ENCODE results near the gene SLC6A13. TPM values are rescaled to one million over a fixed set of nuclear protein-coding genes. Genes with fewer than 3 reads are reported as not detected.

SLC6A13 gene
- total RNA-seq, 4 donors from 2014 or later, result 0.84 to 0.88 TPM; not detected in 2

- TF ChIP-seq, protein P1, sequence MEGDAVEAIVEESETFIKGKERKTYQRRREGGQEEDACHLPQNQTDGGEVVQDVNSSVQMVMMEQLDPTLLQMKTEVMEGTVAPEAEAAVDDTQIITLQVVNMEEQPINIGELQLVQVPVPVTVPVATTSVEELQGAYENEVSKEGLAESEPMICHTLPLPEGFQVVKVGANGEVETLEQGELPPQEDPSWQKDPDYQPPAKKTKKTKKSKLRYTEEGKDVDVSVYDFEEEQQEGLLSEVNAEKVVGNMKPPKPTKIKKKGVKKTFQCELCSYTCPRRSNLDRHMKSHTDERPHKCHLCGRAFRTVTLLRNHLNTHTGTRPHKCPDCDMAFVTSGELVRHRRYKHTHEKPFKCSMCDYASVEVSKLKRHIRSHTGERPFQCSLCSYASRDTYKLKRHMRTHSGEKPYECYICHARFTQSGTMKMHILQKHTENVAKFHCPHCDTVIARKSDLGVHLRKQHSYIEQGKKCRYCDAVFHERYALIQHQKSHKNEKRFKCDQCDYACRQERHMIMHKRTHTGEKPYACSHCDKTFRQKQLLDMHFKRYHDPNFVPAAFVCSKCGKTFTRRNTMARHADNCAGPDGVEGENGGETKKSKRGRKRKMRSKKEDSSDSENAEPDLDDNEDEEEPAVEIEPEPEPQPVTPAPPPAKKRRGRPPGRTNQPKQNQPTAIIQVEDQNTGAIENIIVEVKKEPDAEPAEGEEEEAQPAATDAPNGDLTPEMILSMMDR (IDR thresholded peaks at IDR 0.05), result no peak
Observed at GRCh38 chr12:211142-211465, 51.5 kb downstream of the SLC6A13 start.

GRCh38 chr12:210277-211141 is 52.1 kb downstream of the SLC6A13 start:
- ATAC-seq (ENCODE audit: low FRiP score), result no peak
- no peak for DNase-seq (ENCODE audit: low spot score)
- TF ChIP-seq, protein P1 (IDR thresholded peaks at IDR 0.05), result no peak

More at GRCh38 chr12:211142-211465, 51.5 kb downstream of the SLC6A13 start:
- no peak for ATAC-seq (ENCODE audit: low FRiP score)
- DNase-seq (ENCODE audit: low spot score), result no peak

- TF ChIP-seq, protein P1 (IDR thresholded peaks at IDR 0.05), result no peak
- no peak for DNase-seq (ENCODE audit: low spot score)
- no peak for ATAC-seq (ENCODE audit: low FRiP score)
Observed at GRCh38 chr12:209851-210250, 52.8 kb downstream of the SLC6A13 start.

DNA sequence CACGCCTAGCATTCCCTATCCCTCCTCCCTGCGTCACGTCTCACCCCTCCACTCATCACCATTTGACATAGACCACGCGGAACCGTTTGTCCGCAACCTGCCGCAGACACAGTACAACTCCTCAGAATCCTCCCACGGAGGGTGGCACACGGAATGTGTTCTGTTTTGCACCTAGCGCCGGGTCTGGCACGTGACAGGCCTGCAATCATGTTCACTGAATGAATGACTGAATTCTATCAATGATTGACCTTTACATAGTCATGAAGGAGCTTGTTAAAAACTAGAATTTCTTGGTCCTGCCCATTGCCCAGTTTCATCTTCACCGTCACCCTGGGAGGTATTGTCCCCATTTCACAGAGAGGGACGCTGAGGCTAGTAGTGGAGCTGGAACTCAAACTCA is 53.4 kb downstream of the SLC6A13 start:
- DNase-seq (ENCODE audit: low spot score), result no peak
- TF ChIP-seq, protein P1 (IDR thresholded peaks at IDR 0.05), result no peak
- ATAC-seq (ENCODE audit: low FRiP score), result no peak

DNA sequence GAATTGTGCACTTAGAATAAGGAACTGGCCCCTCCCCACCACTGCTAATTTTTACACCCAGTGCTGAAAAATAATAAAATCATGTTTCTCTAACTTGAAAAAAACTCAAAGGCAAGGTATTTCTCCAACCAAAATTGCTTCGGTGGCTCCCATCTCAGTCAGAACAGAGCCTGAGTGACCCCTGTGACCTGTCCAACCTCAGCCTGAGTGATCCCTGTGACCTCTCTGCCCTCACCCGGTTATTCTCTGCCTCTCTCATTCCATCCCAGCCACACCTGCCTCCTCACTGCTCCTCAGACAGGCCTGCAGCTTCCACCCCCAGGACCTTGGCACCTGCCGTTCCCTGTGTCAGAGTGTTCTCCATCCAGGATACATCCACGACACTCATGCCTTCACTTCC is 53.8 kb downstream of the SLC6A13 start:
- no peak for ATAC-seq (ENCODE audit: low FRiP score)
- TF ChIP-seq, protein P1 (IDR thresholded peaks at IDR 0.05), result no peak

DNA sequence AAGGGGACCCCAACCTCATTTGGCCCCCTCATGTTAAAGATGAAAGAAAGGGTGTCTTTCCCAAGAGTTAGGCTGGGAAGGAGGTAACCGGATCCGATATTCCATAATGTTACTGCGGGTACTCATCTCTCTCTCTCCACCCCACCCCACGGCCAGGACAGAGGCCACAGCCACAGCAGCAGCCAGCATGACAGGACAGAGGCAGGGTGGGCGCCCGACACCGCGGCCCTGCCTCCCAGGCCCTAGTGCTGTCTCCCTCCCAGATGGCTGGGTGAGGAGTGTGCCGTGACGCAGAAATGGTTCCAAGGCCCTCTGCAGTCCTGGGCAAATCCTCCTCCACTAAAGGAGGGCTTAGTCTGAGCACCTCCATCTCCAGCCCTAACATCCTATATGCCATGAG is 54.8 kb downstream of the SLC6A13 start:
- DNase-seq (ENCODE audit: low spot score) (no peak), ATAC-seq (ENCODE audit: low FRiP score) (no peak)
- TF ChIP-seq, protein P1 (IDR thresholded peaks at IDR 0.05), result no peak

More for the DNA sequence above, 53.8 kb downstream of the SLC6A13 start:
- no peak for DNase-seq (ENCODE audit: low spot score)

All from omental fat pad (tissue), 4 donors.